Parietal lobe (tissue), 2 donors: ENCODE data around the gene INO80C. TPM values are rescaled to one million over a fixed set of nuclear protein-coding genes. Genes with fewer than 3 reads are reported as not detected.

Source experiments
- small RNA-seq: library from RNA; depleted of rRNA; stranded (forward); fragments of <200 nt; gene quantifications from one replicate; pipeline ENCODE3, GENCODE V24; 2014; ENCODE audit warnings: low replicate concordance
- total RNA-seq: library from RNA; depleted of rRNA; stranded (reverse); fragments of >200 nt; gene quantifications from one replicate; pipeline ENCODE4 v1.2.3, GENCODE V29; 2014

The INO80C gene, protein sequence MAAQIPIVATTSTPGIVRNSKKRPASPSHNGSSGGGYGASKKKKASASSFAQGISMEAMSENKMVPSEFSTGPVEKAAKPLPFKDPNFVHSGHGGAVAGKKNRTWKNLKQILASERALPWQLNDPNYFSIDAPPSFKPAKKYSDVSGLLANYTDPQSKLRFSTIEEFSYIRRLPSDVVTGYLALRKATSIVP
- total RNA-seq = 13.1 TPM

DNA sequence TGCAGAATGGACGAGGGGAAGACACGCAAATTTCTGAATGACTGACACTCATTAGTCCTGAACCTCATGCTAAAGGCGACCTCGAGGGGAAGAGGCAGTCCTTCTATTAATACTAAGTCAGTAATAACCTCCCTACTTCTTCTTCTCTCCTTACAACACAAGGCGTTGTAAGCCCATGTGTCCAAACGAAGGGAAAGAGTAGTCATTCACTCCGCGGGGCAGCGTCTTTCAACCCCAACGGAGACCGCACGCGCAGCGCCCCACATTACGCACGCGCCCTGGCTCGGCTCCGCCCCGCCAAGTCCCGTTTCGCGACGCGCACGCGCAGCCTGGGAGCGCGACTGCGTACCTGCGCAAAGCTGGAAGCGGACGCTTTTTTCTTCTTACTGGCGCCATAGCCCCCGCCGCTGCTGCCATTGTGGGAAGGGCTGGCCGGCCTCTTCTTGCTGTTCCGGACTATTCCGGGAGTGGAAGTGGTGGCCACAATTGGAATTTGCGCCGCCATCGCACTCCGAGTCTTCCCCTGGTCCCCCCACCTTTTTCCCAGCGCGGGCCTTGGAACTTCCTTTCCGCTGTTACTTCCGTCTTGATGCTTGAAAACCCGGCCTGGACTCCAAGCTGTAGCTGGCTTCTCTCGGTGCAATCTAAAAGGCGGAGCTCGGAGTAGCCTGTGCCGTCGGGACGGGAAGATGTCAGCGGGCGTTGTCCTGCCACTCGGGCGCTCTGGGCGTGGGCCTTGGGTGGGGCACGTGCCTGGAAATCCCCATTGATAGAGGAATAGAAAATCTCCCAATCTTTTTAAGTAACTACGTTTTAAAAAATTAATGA lies at the start of gene INO80C:
TSS of gene INO80C (minus strand) at position 591 of the 828 bp plus-strand sequence. CDS start at position 505, 86 bp downstream.

Small RNA genes within 50 kb of the gene (small RNA-seq; reads per million reads assigned to genes)
- not detected for gene AC007998.5

Other genes starting within 250 kb of the INO80C start
- gene ZSCAN30, start 207.7 kb downstream of the INO80C start, total RNA-seq = 31.0 TPM
- gene ZNF24, start 153.5 kb downstream of the INO80C start, total RNA-seq = 79.5 TPM
- 4.4 TPM for gene ZNF396, start 120.6 kb downstream of the INO80C start, total RNA-seq
- 64.5 TPM for gene GALNT1, start 83.8 kb upstream of the INO80C start, total RNA-seq